SK-N-SH (cell line): ENCODE results near the gene DYRK1A. TPM values are rescaled to one million over a fixed set of nuclear protein-coding genes. Genes with fewer than 3 reads are reported as not detected.
A peak's percentile ranks its signal among the peaks of the same experiment; 100 is the strongest.

Experiments used
- CTCF ChIA-PET: fragments of 300-600, 350-600 bp; formaldehyde crosslinking; extraction: SDS; loops from one replicate; lab custom pipeline; 2021; lab: Yijun Ruan, JAX
- POLR2A ChIA-PET: fragments of 350-600 bp; sonication (Branson Sonifier 250); formaldehyde crosslinking; extraction: SDS; loops from one replicate; lab custom pipeline; 2020; ENCODE audit warnings: antibody characterized with exemption, inconsistent platforms; lab: Yijun Ruan, JAX
- DNase-seq: peaks from one replicate; pipeline ENCODE4 v3.0.0; 2012
- H2AFZ ChIP-seq: fragments of 200-600 bp; sonication (generic); 2 replicates; pipeline ENCODE4 v1.8.1; 2016; ENCODE audit warnings: antibody characterized with exemption, mild to moderate bottlenecking, low read depth
- H3F3A ChIP-seq: fragments of 200-600 bp; sonication (generic); replicated peaks from 2 replicates; pipeline ENCODE3; 2016; ENCODE audit warnings: antibody characterized with exemption, mild to moderate bottlenecking; ENCODE audit not compliant: insufficient read depth
- H3K27ac ChIP-seq, 2 experiments: fragments of 200-500 bp in 1 of 2; fragments of 200-600 bp in 1 of 2; sonication (Bioruptor generic) in 1 of 2; sonication (generic), shearing (Covaris generic) in 1 of 2; 2 replicates each; pipeline versions ENCODE4 v1.5.1 to v1.6.1; 2014 to 2016; ENCODE audit warnings: low read depth in 2 of 2, inconsistent platforms in 1 of 2, low read length in 1 of 2, mild to moderate bottlenecking in 1 of 2, mixed read lengths in 1 of 2
- H3K27me3 ChIP-seq: fragments of 200-600 bp; sonication (generic), shearing (Covaris generic); 2 replicates; pipeline ENCODE4 v1.6.1; 2016; ENCODE audit warnings: mixed run types; ENCODE audit not compliant: insufficient read depth
- H3K36me3 ChIP-seq, 2 experiments: fragments of 200-500 bp in 1 of 2; fragments of 200-600 bp in 1 of 2; sonication (Bioruptor generic) in 1 of 2; sonication (generic) in 1 of 2; replicated peaks in 1 of 2; 2 replicates each; pipeline versions ENCODE3 to v1.5.1; 2014 to 2016; ENCODE audit warnings: low read length in 1 of 2, mild to moderate bottlenecking in 1 of 2; ENCODE audit not compliant: insufficient read depth in 2 of 2, control insufficient read depth in 1 of 2
- H3K4me1 ChIP-seq, 2 experiments: fragments of 200-500 bp in 1 of 2; fragments of 200-600 bp in 1 of 2; sonication (Bioruptor generic) in 1 of 2; sonication (generic), shearing (Covaris generic) in 1 of 2; 2 replicates each; pipeline versions ENCODE4 v1.5.1 to v1.6.1; 2014 to 2016; ENCODE audit warnings: low read depth in 1 of 2, low read length in 1 of 2, mixed run types in 1 of 2; ENCODE audit not compliant: insufficient read depth in 2 of 2, control insufficient read depth in 1 of 2
- H3K4me2 ChIP-seq: fragments of 200-600 bp; sonication (generic), shearing (Covaris generic); 2 replicates; pipeline ENCODE4 v1.6.1; 2017; ENCODE audit warnings: mixed run types
- H3K4me3 ChIP-seq, 2 experiments: fragments of 200-500 bp in 1 of 2; fragments of 200-600 bp in 1 of 2; sonication (Bioruptor generic) in 1 of 2; sonication (generic), shearing (Covaris generic) in 1 of 2; 2 replicates each; pipeline versions ENCODE4 v1.5.1 to v1.8.1; 2014 to 2016; ENCODE audit warnings: low read depth in 2 of 2, inconsistent platforms in 1 of 2, low read length in 1 of 2, mild to moderate bottlenecking in 1 of 2, mixed read lengths in 1 of 2, moderate library complexity in 1 of 2
- H3K79me2 ChIP-seq: fragments of 200-600 bp; sonication (generic); 2 replicates; pipeline ENCODE4 v1.8.1; 2017; ENCODE audit warnings: mild to moderate bottlenecking; ENCODE audit not compliant: insufficient read depth
- H3K9ac ChIP-seq: fragments of 200-600 bp; sonication (generic); 2 replicates; pipeline ENCODE4 v1.6.1; 2017; ENCODE audit warnings: mixed run types
- H3K9me2 ChIP-seq: fragments of 200-600 bp; sonication (generic); 2 replicates; pipeline ENCODE4 v1.6.1; 2017; ENCODE audit warnings: mixed run types
- H3K9me3 ChIP-seq: fragments of 200-600 bp; sonication (generic); 2 replicates; pipeline ENCODE4 v1.6.1; 2017; ENCODE audit warnings: mixed run types, mild to moderate bottlenecking, moderate library complexity
- H4K20me1 ChIP-seq: fragments of 200-600 bp; sonication (generic); 2 replicates; pipeline ENCODE4 v1.6.1; 2017; ENCODE audit warnings: mild to moderate bottlenecking, mixed run types; ENCODE audit not compliant: insufficient read depth
- ELF1 ChIP-seq: IDR thresholded peaks from 2 replicates; pipeline ENCODE4 v1.4.0; 2012
- EP300 ChIP-seq, 2 experiments: IDR thresholded peaks; 2 replicates each; pipeline versions ENCODE4 v1.4.0 to v1.6.1; 2012; ENCODE audit warnings: borderline replicate concordance in 1 of 2, low read depth in 1 of 2, low read length in 1 of 2
- EZH2phosphoT487 ChIP-seq: fragments of 200-600 bp; sonication (generic); IDR thresholded peaks from 2 replicates; pipeline ENCODE4 v1.6.1; 2017; ENCODE audit warnings: low read depth, mixed run types, mild to moderate bottlenecking, antibody characterized with exemption, moderate library complexity, borderline replicate concordance
- FOSL2 ChIP-seq: IDR thresholded peaks from 2 replicates; pipeline ENCODE4 v1.4.0; 2012; ENCODE audit warnings: low read depth, mild to moderate bottlenecking, moderate library complexity, borderline replicate concordance
- FOXJ3 ChIP-seq: sonication (generic); formaldehyde crosslinking; IDR thresholded peaks from 2 replicates; pipeline ENCODE4 v1.5.1; 2020; ENCODE audit warnings: mild to moderate bottlenecking, missing genetic modification reagents
- FOXM1 ChIP-seq: IDR thresholded peaks from 2 replicates; pipeline ENCODE4 v1.4.0; 2012; ENCODE audit warnings: low read depth, mild to moderate bottlenecking
- MEF2A ChIP-seq: IDR thresholded peaks from 2 replicates; pipeline ENCODE4 v1.4.0; 2012; ENCODE audit warnings: low read depth, borderline replicate concordance
- MXI1 ChIP-seq: IDR thresholded peaks from 2 replicates; pipeline ENCODE4 v1.6.1; 2012; ENCODE audit warnings: mild to moderate bottlenecking, low read depth, low read length, improper control_type of control experiment
- NRF1 ChIP-seq: IDR thresholded peaks from 2 replicates; pipeline ENCODE4 v1.6.1; 2012; ENCODE audit warnings: low read depth, mild to moderate bottlenecking, low read length
- RCOR1 ChIP-seq: fragments of 150-350 bp; IDR thresholded peaks from 2 replicates; pipeline ENCODE4 v1.6.1; 2017; ENCODE audit warnings: antibody characterized with exemption, low read length
- RXRA ChIP-seq: IDR thresholded peaks from 2 replicates; pipeline ENCODE4 v1.4.0; 2012; ENCODE audit warnings: low read depth, mild to moderate bottlenecking, borderline replicate concordance
- SMC3 ChIP-seq: IDR thresholded peaks from 2 replicates; pipeline ENCODE4 v1.6.1; 2012; ENCODE audit warnings: low read depth, low read length, improper control_type of control experiment
- TAF1 ChIP-seq: IDR thresholded peaks from 2 replicates; pipeline ENCODE4 v1.6.1; 2012; ENCODE audit warnings: low read depth, mild to moderate bottlenecking, low read length, moderate library complexity, borderline replicate concordance
- TEAD4 ChIP-seq: IDR thresholded peaks from 2 replicates; pipeline ENCODE4 v1.4.0; 2012; ENCODE audit warnings: mild to moderate bottlenecking, borderline replicate concordance; ENCODE audit not compliant: insufficient read depth
- WGBS: methylation state at CpG from one replicate; pipeline ENCODE4 v1.1.6; 2017; ENCODE audit warnings: low lambda C conversion rate; 5-methylcytosine and 5-hydroxymethylcytosine counted together
- polyA plus RNA-seq, 3 experiments: library from polyadenylated mRNA; depleted of rRNA; stranded (reverse); fragments of >200 nt; gene quantifications; 2 replicates each; pipeline ENCODE4 v1.2.3, GENCODE V29; 2012
- TF ChIP-seq, protein P1 (sequence below): fragments of 150-350 bp; IDR thresholded peaks from 2 replicates; pipeline ENCODE4 v1.6.1; 2016; ENCODE audit warnings: mild to moderate bottlenecking, low read depth, low read length
- TF ChIP-seq, protein P2 (sequence below): IDR thresholded peaks from 2 replicates; pipeline ENCODE4 v1.4.0; 2012; ENCODE audit warnings: low read depth, borderline replicate concordance
- TF ChIP-seq, protein P3 (sequence below): IDR thresholded peaks from 2 replicates; pipeline ENCODE4 v1.4.0; 2012; ENCODE audit warnings: low read depth, borderline replicate concordance
- TF ChIP-seq, protein P4 (sequence below): fragments of 200-600 bp; sonication (generic); IDR thresholded peaks from 2 replicates; pipeline ENCODE4 v1.6.1; 2017; ENCODE audit warnings: antibody characterized with exemption, mild to moderate bottlenecking, moderate library complexity
- TF ChIP-seq, protein P5 (sequence below): fragments of 150-350 bp; IDR thresholded peaks from 2 replicates; pipeline ENCODE4 v1.6.1; 2017; ENCODE audit warnings: antibody characterized with exemption, low read length, low read depth, borderline replicate concordance

DYRK1A gene
- polyA plus RNA-seq, 1 of the 3 experiments (the other 2 are of a cell fraction), result 19.3 TPM

DNA sequence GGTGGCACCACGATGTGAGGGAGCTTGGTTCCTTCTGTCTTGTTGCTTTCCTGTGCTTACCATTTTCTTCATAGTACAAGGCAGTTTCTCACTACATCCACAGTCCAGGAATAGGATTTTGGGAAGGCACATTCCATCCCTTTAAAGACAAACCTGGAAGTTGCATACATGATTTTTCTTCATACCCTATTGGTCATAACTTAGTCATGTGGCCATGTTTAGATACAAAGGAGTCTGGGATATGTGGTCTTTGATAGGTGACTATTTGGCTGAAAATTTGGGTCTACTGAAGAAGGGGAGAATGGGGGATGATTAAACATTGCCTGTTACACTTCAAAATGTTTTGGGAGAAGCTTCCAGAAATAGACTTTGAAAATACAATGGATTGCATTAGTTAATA, 7.0 kb downstream of the DYRK1A start:
- ChIA-PET CTCF (interaction anchor here (1.5 kb wide), 1 partner anchor 9 kb away, joined by 3 read pairs; no protein-coding TSS in a partner anchor), POLR2A (interaction anchor here (1.2 kb wide), 1 partner anchor 35 kb away, joined by 5 read pairs; no protein-coding TSS in a partner anchor)
- Histone ChIP-seq H3F3A (peaks cover 30% of the 10 kb centered on the region), H3K9me3 (no peaks in the 10 kb centered on the region), H3K79me2 (peaks cover 100% of the 10 kb centered on the region), H3K27ac (peak overlapping the region in 1 of 2 experiments; percentile 57; a peak in 2 of 4 replicates), H3K4me2 (no peak overlapping the region), H3K9me2 (no peaks in the 10 kb centered on the region), H3K9ac (no peak overlapping the region), H4K20me1 (peaks cover 100% of the 10 kb centered on the region), H3K4me1 (peaks cover 21 to 24% of the 10 kb centered on the region in 2 experiments; a peak in 3 of 4 replicates), H2AFZ (no peak overlapping the region), H3K36me3 (no peaks in the 10 kb centered on the region), H3K4me3 (no peak overlapping the region), H3K27me3 (no peaks in the 10 kb centered on the region)
- TF ChIP-seq FOXM1 (no peak), FOSL2 (no peak)
- TF ChIP-seq, protein P1, sequence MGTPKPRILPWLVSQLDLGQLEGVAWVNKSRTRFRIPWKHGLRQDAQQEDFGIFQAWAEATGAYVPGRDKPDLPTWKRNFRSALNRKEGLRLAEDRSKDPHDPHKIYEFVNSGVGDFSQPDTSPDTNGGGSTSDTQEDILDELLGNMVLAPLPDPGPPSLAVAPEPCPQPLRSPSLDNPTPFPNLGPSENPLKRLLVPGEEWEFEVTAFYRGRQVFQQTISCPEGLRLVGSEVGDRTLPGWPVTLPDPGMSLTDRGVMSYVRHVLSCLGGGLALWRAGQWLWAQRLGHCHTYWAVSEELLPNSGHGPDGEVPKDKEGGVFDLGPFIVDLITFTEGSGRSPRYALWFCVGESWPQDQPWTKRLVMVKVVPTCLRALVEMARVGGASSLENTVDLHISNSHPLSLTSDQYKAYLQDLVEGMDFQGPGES, result no peak
- TF ChIP-seq, protein P2, sequence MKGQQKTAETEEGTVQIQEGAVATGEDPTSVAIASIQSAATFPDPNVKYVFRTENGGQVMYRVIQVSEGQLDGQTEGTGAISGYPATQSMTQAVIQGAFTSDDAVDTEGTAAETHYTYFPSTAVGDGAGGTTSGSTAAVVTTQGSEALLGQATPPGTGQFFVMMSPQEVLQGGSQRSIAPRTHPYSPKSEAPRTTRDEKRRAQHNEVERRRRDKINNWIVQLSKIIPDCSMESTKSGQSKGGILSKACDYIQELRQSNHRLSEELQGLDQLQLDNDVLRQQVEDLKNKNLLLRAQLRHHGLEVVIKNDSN, result peak; percentile 81
- WGBS, result 59% methylated on average over 1 of the region's 1 CpG
- DNase-seq, result no peak

DNA sequence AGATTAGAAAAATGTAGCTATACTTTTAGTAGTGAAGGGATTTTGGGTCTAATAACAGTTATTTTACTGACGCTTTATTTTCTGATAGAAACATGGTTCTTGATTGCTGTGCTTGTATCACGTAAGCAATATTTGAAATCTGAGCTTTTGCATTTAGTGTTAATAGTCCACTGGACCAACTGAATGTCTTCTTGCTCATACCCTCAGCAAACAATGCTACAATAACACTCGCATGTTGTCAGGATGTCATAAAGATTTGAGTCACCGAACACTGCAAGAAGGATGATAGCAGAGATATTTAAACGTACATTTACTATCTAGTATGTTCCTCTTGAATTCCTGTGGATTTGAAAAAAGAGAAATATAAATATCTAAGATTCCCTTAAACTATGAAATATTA, 7.5 kb downstream of the DYRK1A start:
- Histone ChIP-seq H3K9me3 (no peaks in the 10 kb centered on the region), H3K9ac (no peak overlapping the region), H3K4me1 (peaks cover 18 to 24% of the 10 kb centered on the region in 2 experiments; a peak in 3 of 4 replicates), H4K20me1 (peaks cover 100% of the 10 kb centered on the region)
- TF ChIP-seq RXRA (no peak), NRF1 (no peak), EZH2phosphoT487 (no peak), TAF1 (no peak), FOXJ3 (CRISPR knock-in tag) (no peak), RCOR1 (no peak), SMC3 (no peak), MXI1 (no peak), ELF1 (no peak), TEAD4 (no peak), EP300 (IDR thresholded peaks at IDR 0.05; ENCODE audit: borderline replicate concordance in 1 of 2, low read depth in 1 of 2, low read length in 1 of 2) (no peak), MEF2A (no peak)
- TF ChIP-seq, protein P2, result no peak
- TF ChIP-seq, protein P3, sequence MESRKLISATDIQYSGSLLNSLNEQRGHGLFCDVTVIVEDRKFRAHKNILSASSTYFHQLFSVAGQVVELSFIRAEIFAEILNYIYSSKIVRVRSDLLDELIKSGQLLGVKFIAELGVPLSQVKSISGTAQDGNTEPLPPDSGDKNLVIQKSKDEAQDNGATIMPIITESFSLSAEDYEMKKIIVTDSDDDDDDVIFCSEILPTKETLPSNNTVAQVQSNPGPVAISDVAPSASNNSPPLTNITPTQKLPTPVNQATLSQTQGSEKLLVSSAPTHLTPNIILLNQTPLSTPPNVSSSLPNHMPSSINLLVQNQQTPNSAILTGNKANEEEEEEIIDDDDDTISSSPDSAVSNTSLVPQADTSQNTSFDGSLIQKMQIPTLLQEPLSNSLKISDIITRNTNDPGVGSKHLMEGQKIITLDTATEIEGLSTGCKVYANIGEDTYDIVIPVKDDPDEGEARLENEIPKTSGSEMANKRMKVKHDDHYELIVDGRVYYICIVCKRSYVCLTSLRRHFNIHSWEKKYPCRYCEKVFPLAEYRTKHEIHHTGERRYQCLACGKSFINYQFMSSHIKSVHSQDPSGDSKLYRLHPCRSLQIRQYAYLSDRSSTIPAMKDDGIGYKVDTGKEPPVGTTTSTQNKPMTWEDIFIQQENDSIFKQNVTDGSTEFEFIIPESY, result no peak
- TF ChIP-seq, protein P4, sequence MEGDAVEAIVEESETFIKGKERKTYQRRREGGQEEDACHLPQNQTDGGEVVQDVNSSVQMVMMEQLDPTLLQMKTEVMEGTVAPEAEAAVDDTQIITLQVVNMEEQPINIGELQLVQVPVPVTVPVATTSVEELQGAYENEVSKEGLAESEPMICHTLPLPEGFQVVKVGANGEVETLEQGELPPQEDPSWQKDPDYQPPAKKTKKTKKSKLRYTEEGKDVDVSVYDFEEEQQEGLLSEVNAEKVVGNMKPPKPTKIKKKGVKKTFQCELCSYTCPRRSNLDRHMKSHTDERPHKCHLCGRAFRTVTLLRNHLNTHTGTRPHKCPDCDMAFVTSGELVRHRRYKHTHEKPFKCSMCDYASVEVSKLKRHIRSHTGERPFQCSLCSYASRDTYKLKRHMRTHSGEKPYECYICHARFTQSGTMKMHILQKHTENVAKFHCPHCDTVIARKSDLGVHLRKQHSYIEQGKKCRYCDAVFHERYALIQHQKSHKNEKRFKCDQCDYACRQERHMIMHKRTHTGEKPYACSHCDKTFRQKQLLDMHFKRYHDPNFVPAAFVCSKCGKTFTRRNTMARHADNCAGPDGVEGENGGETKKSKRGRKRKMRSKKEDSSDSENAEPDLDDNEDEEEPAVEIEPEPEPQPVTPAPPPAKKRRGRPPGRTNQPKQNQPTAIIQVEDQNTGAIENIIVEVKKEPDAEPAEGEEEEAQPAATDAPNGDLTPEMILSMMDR, result no peak
- TF ChIP-seq, protein P5, sequence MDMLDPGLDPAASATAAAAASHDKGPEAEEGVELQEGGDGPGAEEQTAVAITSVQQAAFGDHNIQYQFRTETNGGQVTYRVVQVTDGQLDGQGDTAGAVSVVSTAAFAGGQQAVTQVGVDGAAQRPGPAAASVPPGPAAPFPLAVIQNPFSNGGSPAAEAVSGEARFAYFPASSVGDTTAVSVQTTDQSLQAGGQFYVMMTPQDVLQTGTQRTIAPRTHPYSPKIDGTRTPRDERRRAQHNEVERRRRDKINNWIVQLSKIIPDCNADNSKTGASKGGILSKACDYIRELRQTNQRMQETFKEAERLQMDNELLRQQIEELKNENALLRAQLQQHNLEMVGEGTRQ, result no peak
- TF ChIP-seq, all 33 proteins: peak for 0
- DNase-seq, result no peak
- POLR2A ChIA-PET, result interaction anchor here (1.2 kb wide), 1 partner anchor 36 kb away, joined by 5 read pairs; no protein-coding TSS in a partner anchor
- H3K36me3 ChIP-seq, result no peaks in the 10 kb centered on the region
- H3K4me2 ChIP-seq, result no peak overlapping the region
- peaks cover 100% of the 10 kb centered on the region for H3K79me2 ChIP-seq
- 74% methylated on average over 5 of the region's 5 CpGs for WGBS
- no peak overlapping the region for H3K4me3 ChIP-seq
- no peaks in the 10 kb centered on the region for H3K9me2 ChIP-seq
- peaks cover 27% of the 10 kb centered on the region for H3F3A ChIP-seq
- no peaks in the 10 kb centered on the region for H3K27me3 ChIP-seq
- CTCF ChIA-PET, result interaction anchor here (1.5 kb wide), 1 partner anchor 9 kb away, joined by 3 read pairs; no protein-coding TSS in a partner anchor
- peak overlapping the region in 1 of 2 experiments; percentile 57; a peak in 2 of 4 replicates for H3K27ac ChIP-seq
- no peak overlapping the region for H2AFZ ChIP-seq
